Measurements from ENCODE around the gene PEMT.

The PEMT gene

GRCh38 chr17:17503566-17504130 lies 87.9 kb downstream of the PEMT start:
- peak; percentile 69 for DNase-seq (ENCODE audit: low spot score)

GRCh38 chr17:17502741-17503565 lies 88.6 kb downstream of the PEMT start:
- no peak for DNase-seq (ENCODE audit: low spot score)

DNA sequence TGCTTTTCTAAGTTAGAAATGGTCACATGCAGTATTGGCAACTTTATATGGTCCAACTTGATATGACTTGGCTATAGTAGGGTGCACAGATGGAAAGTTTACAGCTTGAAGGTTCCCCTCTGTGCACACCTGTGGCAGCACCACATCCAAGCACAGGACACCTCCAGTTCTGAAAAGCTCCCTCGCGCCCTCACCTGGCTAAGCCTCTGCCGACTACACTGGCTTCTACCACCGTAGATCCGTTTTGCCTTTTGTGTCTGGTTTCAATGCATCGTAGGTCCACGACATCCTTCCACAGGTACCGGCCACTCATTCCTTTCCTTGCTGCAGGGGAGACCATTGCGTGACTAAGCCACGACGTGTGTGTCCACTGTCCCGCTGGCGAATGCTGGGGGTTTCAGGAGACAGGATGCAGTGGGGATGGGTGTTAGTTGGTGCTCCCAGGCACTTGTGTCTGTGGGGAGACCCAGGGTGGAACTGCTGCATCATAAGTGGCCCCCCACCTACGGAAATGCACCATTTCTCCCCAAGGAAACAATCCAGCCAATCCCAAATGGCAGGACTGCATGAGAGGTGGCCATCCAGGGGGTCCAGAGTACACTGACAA lies 90.4 kb downstream of the PEMT start:
- no peak for DNase-seq (ENCODE audit: low spot score)

- DNase-seq (ENCODE audit: low spot score), result no peak
Observed at GRCh38 chr17:17499402-17500145, 91.9 kb downstream of the PEMT start.

DNA sequence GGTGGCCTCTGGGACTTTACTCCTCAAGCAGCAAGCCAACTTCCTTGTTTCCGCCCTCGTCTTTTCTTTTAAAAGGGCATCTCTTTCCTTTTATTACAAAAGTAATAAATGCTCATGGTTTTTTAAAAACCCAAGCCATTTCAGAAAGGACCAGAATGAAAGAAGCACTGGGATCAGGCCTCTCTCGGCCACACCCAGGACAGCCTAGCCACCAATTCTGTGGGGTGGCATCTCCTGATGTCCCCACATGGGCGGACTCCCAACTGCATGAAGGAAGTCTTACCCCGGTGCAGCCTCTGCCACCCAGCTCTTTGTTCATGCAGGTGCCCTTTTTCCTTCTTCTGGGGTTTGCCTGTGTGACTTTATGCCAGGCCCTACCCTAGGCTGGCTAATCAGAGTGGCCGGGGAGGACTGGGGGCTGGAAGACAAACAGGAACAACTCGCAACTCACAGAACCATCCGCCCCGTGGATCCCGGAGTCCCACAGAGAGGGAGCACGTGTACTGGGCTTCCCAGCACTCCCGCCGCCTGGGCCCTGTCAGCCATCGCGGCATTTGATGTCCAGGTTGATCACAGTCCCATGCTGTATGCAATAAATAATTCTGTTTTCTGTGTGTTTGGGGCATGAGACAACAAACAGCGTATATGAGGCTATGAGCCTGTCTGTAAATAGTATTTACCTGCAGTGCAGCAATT lies 92.8 kb downstream of the PEMT start:
- no peak for DNase-seq (ENCODE audit: low spot score)

GRCh38 chr17:17497845-17498520 lies 93.5 kb downstream of the PEMT start:
- no peak for DNase-seq (ENCODE audit: low spot score)

GRCh38 chr17:17497065-17497844 lies 94.3 kb downstream of the PEMT start:
- DNase-seq (ENCODE audit: low spot score), result no peak

- DNase-seq (ENCODE audit: low spot score), result peak; percentile 92
Observed at GRCh38 chr17:17496189-17497064, 95.1 kb downstream of the PEMT start, which contains the start of gene RASD1. RASD1 (minus strand) TSS chr17:17496395; CDS start chr17:17496181, 214 bp downstream.

DNA sequence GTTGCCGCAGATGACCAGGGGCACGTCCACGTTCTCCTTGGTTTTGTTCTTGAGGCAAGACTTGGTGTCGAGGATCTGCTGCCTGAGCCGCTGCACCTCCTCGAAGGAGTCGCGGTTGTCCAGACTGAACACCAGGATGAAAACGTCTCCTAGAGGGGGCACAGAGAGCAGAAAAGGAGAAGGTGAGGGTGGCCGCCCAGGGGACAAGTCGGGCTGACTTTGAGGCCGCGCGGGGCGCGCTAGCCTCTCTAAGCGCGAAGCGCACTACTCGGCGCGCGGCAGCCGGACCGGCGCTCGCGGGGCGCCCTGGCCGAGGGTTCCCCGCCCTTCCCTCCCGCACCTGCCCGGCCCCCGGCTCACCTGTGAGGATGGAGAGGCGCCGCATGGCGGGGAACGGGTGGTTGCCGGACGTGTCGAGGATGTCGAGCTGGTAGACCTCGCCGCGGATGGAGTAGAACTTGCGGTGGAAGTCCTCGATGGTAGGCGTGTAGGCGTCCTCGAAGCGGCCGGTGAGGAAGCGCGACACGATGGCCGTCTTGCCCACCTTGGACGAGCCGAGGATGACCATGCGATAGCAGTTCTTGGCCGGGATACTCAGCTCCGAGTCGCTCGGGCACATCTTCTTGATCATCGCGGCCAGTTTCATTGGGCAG lies 95.8 kb downstream of the PEMT start:
- peak; percentile 34 for DNase-seq (ENCODE audit: low spot score)

DNA sequence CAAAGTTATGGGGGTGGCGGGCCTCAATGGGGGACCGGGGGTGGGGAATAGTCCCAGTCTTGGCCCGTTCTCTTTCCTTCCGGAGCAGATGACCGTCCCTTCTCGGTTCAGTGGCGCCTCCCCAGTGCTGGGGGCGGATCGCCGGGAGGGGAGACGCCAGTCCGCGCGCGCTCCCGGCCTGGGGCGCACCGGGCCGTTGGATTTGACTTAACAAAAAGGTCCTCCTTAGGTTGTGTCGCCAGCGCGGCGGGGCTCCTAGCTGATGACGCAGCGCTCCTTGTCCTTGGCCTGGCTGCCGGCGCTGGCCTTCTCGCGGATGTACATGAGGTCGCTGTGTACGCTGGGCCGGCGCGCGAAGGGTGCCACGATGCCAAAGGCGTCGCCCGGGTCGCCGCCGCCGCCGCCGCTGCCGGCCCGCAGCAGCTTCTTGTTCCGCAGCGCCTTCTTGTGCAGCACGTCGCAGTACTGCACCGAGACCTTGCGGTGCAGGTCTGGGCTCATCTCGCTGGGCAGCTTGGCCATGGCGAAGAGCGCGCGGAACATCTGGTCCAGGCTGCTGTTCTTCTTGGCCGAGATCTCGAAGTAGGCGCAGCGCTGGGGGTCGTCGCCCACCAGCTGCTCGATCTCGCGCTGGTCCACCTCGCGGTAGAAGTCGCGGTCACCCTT lies 96.5 kb downstream of the PEMT start:
- DNase-seq (ENCODE audit: low spot score), result peak; percentile 36

DNA sequence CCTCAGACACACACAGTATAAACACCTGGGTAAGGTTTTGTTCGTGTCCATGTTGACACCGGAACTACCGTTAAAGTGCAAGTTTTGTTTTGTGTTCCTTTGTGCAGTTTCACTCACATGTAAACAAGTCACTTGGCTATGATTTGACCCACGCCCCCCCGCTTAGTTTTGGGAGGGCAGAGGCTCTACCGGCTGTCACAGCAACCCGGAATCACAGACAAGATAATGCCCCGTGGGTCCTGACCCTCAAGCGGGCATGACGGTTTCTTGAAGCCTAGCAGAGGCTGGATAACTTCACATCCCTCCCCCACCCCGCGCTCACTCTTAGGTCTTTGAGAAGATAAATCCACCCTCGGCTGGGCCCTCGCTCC lies 97.0 kb downstream of the PEMT start:
- DNase-seq (ENCODE audit: low spot score), result no peak

DNA sequence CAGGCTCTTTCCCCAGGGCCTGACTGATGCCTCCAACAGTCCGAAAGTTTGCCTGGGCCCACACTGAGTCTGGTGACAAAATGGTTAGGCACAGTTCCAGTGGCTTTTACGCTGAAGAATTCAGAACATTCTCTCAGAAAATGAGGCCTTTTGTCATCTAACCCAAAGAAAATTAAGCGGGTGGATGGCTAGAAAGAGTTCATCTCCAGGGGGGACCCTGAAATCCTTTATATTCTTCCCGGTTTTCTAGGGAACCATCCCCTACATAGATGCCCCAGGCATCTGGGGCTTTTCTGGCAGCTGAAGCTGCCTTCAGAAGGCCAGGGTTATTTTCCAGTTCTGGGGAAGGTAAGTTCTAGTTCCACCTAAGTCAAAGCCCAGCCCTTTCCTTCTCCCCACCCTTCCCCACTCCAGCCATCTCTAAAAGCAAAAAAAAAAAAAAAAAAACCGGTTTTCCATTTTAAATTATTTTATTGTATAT lies 97.5 kb downstream of the PEMT start:
- DNase-seq (ENCODE audit: low spot score), result no peak

- DNase-seq (ENCODE audit: low spot score), result no peak
Observed at GRCh38 chr17:17493249-17493985, 98.1 kb downstream of the PEMT start.

- DNase-seq (ENCODE audit: low spot score), result no peak
Observed at GRCh38 chr17:17492571-17492970, 98.9 kb downstream of the PEMT start.

- DNase-seq (ENCODE audit: low spot score), result no peak
Observed at GRCh38 chr17:17492085-17492484, 99.4 kb downstream of the PEMT start.

DNA sequence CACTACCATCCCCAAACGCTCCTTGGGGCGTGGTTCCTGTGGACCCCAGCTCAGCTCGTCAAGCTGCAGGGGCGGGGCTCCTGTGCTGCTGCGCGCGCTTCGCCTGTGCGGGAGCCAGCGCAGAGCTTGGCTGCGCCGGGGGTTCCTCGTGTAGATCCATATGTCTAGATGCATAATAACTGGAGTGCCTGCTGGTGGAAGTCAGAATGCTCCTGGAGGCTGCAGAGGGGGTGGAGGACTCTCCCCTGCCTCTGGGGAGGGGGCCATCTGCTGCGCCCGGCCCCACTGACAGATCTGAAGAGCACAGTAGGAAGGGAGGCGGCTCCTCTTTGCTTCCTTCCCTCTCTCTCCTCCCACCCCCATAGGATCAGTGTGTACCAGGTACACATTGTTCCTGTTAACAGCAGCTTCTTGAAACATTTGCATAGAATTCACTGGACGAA lies 99.9 kb downstream of the PEMT start:
- DNase-seq (ENCODE audit: low spot score), result no peak

DNA sequence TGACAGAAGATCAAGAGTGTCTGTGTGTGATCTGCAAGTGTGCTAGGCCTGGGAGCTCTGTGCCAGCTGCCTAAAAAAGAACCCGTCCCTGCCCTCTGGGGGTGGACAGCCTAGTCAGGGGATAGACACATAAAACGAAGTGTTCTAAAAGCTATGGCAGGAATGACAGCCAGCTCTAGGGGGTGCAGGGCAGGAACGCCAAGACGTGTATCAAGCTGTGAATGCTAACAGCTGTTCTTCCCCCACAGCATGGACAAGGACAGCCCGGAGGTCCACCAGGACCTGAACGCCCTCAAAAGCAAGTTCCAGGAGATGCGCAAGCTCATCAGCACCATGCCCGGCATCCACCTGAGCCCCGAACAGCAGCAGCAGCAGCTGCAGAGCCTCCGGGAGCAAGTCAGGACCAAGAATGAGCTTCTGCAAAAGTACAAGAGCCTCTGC lies 100.5 kb downstream of the PEMT start:
- no peak for DNase-seq (ENCODE audit: low spot score)

Data from Ammon's horn (tissue), 1 donor.